HG02943 (cell line): Measurements from ENCODE around the gene GOLGA6L26.
"Not testable (repeated sequence)": the region's sequence is repeated elsewhere in the genome, so short reads cannot be mapped to it uniquely, and the experiment has no call there.

ENCODE experiments used
- ATAC-seq: cut with Tn5 transposase; IDR thresholded peaks from one replicate; pipeline ENCODE4 v1.9.1; 2021; ENCODE audit warnings: mild to moderate bottlenecking, low read depth, moderate library complexity; ENCODE audit not compliant: unreplicated experiment

Gene GOLGA6L26, protein sequence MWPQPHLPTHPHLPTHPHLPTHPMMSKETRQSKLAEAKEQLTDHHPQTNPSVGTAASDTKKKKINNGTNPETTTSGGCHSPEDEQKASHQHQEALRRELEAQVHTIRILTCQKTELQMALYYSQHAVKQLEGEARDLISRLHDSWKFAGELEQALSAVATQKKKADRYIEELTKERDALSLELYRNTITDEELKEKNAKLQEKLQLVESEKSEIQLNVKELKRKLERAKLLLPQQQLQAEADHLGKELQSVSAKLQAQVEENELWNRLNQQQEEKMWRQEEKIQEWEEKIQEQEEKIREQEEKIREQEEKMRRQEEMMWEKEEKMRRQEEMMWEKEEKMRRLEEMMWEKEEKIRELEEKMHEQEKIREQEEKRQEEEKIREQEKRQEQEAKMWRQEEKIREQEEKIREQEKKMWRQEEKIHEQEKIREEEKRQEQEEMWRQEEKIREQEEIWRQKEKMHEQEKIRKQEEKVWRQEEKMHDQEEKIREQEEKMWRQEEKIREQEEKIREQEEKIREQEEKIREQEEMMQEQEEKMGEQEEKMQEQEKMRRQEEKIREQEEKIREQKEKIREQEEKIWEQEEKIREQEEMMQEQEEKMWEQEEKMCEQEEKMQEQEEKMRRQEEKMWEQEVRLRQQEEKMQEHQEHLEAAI

DNA sequence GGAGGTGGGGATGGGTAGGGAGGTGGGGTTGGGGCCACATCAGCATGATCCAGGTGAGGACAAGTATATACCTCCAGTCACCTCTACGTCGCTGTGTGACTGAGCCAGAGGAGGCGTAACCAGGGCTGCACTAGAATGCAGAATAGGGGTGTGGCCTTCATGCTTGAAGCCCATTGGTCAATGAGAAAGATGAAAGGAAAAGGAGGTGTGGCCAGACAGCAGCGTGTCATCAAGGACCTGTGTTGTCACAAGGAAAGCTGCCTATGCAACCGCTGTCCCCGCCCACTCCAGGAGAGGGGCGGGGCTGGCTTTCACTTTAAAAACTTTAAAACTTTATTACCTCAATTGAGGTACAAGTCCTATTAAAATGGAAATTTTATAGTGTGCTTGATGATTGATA lies at the start of gene GOLGA6L26:
TSS of gene GOLGA6L26 (minus strand) at position 101 of the 400 bp plus-strand sequence. CDS start at position 40, 61 bp downstream.
- ATAC-seq, result not testable (repeated sequence)

DNA sequence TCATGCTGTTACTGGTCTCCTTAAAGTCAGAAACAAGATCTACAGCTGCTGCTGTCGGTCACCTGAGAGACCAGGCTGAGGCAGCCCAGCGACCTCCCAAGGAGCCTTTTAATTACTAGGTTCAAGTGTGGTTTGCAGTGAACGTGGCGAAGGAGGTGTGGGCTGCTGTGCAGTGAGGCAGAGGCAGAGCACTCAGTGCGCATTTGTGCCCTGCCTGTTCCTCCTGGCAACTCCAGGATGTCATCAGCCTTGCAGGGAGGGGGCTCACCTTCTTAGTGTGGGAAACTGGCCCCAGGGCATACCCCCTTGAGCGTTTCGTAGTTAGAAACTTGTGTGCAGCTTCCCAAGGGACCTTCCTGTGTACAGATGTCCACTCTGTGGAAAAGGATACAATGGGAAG lies 47.2 kb upstream of the GOLGA6L26 start:
- ATAC-seq, result not testable (repeated sequence)

DNA sequence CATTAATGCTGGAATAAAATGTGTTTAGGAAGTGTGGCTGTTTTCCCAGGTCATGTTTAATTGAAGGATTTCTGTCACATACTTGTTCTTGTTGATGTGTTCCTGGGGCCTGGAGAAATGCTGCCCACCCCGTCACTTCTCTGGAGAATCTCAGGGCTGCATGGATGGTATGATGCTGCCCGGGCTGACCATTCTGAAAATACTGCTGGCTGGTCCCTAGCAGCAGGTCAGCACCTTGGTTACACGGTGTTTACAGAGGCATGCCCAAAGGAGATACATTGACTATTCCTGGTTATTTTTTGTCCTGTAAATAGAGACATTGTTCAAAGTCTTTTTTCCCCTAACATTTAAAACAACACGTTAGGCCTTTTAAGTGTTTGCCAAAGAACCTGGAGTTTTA lies 46.7 kb upstream of the GOLGA6L26 start:
- ATAC-seq, result not testable (repeated sequence)

DNA sequence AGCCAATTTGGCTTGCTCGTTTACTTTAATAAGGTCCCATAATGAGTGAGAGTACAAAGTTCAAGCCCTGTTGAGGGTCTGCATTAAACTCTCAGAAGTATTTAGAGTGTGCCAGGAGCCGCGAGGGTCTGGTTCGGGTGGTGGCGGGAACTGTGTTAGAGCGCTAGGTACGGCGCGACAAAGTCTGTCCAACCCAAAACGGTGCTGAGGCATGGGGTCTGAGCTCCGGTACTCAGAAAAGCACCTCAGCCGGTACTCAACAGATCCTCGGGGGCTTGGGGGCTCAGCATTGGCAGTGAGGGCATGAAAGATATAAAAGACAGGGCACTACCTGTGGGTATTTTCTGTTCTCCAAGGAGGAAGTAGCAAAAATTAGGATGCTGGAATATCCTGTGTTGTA lies 45.0 kb upstream of the GOLGA6L26 start:
- not testable (repeated sequence) for ATAC-seq

DNA sequence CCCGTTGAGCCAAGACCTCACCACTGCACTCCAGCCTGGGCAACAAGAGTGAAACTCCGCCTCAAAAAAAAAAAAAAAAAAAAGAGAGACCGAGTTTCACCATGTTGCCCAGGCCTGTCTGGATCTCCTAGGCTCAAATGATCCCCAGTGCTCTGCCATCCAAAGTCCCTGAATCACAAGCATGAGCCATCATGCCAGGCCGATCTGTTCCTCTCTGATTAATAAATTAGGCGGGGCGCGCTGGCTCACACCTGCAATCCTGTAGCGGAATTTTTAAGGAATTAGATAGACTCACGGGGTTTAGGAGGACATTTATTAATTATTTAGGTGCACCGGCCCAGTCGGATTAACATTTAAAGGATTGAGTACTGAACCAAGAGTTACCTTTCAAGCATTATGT lies 40.2 kb upstream of the GOLGA6L26 start:
- ATAC-seq, result not testable (repeated sequence)

DNA sequence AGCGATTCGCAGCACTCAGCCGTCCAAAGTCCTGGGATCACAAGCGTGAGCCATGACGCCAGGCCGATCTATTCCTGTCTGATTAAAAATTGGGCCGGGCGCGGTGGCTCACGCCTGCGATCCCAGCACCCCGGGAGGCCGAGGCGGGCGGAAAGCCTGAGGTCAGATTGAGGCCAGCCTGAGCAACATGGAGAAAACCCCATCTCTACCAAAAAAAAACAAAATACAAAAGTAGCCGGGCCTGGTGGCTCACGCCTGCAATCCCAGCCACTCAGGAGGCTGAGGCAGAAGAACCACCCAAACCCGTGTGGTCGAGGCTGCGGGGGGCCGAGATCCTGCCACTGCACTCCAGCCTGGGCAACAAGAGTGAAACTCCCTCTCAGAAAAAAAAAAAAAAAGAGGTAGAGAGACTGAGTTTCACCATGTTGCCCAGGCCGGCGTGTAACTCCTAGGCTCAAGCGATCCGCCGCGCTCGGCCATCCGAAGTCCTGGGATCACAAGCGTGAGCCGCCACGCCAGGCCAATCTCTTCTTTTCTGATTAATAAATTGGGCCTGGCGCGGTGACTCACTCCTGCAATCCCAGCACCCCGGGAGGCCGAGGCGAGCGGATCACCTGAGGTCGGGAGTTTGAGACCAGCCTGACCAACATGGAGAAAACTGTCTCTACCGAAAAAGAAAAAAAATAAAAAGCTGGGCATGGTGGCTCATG lies 39.0 kb upstream of the GOLGA6L26 start:
- not testable (repeated sequence) for ATAC-seq

DNA sequence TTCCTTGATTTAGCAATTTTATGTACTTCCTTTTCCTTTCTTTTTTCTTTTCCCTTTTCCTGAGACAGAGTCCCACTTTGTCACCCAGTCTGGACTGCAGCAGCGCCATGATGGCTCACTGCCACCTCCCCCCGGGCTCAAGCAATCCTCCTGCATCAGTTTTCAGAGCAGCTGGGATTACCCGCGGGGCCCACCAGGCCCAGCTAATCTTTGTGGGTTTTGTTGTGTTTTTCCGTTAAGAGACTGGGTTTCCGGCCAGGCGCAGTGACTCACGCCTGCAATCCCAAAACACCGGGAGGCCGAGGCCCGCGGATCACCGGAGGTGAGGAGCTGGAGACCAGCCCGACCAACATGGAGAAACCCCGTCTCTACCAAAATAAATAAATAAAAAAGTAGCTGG lies 38.3 kb upstream of the GOLGA6L26 start:
- no peak for ATAC-seq

DNA sequence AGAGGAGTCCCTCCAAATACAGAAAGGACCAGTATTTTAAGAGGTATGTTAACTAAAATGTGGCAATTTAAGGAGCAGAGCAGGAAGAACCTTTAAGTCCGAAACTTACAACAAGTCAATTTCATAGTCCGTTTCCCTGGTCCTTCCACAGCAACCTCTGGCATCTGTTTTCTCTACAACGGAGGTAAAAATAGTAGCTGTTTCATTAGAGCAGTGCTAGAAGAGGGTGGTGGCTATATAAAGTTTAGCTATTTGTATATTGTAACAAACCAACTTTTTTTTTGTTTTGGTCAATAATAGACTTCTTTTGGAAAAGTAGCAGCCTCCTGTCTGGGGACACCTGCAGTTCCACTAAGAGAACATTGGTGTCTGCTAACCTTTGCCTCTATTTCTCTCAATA lies 37.9 kb upstream of the GOLGA6L26 start:
- not testable (repeated sequence) for ATAC-seq

DNA sequence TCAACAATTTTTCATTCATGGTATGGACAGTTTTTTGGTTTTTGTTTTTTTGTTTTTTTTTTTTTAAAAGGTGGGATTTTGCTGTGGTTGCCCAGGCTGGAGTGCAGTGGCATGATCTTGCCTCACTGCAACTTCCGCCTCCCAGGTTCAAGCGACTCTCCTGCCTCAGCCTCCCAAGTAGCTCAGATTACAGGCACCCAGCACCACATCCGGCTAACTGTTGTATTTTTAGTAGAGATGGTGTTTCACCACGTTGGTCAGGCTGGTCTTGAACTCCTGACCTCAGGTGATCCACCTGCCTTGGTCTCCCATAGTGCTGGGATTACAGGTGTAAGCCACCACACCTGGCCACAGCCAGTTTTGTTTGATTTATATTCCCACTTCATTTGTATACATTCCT lies 37.1 kb upstream of the GOLGA6L26 start:
- not testable (repeated sequence) for ATAC-seq

DNA sequence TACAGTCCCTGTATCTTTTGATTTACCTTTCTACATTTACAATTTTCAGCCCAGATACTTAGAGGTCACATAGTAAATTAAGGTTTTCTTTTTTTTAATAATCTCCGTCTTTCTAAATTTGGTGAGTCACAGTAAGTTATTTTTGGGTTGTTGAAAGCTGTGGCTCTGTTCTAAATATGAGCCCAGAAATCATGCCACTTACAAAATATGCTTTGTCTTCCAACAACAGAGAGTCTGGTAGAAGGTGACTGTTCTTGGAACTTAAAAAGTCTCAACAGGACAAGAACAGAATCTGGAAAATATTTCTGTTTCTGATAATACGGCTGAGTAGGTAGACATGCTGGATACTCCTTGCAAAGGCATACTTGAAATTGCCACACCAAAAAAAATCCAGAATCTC lies 36.6 kb upstream of the GOLGA6L26 start:
- ATAC-seq, result no peak

DNA sequence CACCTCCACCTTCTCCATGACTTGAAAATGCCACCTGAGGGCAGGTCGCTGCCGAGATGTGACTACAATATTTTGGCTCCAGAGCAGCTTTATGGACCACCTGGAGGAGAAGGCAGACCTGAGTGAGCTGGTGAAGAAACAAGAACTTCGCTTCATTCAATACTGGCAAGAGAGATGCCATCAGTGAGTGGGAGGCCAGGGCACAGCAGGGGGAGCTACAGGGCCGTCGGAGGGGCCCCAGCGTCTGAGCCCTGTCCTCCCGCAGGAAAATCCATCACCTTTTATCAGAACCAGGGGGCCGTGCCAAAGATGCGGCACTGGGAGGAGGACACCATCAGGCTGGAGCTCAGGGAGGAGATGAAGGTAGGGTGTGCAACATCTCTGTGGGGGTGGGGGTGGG lies 30.3 kb upstream of the GOLGA6L26 start:
- ATAC-seq, result not testable (repeated sequence)

DNA sequence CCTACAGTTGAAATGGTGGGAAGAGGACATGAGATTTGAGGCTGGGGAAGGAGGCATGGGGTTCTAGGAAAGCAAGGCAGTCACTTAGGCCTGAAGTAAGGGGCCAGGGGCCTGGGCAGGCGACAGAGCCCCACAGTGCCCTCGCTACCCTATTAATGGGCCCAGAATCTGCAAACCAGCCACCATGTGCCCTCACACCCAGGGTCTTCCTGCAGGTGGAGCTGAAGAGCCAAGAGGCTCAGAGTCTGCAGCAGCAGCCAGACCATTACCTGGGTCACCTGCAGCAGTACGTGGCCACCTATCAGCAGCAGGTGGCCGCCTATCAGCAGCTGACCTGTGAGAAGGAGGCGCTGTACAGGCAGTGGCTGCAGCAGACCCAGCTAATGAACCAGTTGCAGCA lies 28.6 kb upstream of the GOLGA6L26 start:
- ATAC-seq, result not testable (repeated sequence)

DNA sequence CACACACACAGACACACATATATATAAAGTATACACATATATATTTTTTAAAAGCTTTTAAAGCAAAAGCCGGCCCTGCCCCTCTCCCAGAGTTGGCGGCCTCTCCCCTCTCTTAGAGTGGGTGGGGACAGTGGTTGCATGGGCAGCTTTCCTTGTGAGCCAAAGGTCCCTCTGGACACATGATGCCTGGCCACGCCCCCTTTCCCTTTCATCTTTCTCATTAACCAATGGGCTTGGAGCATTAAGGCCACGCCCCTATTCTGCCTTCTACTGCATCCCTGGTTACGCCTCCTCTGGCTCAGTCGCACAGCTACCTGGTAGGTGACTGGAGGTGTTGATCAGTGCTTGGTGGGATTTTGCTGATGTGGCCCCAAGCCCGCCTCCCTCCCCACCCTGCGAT lies 20.5 kb upstream of the GOLGA6L26 start, which contains the start of gene GOLGA8S:
TSS of gene GOLGA8S (plus strand) at position 301 of the 400 bp plus-strand sequence. CDS start at position 363, 62 bp downstream.
- ATAC-seq, result not testable (repeated sequence)

DNA sequence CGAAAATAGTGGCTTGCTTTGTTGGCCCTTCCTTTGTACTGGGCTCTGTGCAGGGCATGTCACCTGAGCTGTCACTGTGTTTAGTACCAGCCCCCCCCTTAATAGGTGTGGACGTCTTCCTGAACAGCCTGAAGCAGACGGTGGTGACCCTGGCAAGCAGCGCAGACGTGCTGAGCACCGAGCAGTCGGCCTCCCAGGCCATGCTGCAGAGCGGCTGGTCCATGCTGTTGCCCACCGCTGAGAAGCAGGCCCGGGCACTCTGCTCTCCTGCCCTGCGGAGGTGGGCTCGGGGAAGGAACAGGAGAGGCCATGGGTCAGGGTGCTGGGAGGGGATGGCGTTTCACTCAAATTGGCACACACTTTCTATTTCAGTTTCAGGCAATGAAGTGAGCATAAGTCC lies 22.8 kb downstream of the GOLGA6L26 start:
- not testable (repeated sequence) for ATAC-seq

DNA sequence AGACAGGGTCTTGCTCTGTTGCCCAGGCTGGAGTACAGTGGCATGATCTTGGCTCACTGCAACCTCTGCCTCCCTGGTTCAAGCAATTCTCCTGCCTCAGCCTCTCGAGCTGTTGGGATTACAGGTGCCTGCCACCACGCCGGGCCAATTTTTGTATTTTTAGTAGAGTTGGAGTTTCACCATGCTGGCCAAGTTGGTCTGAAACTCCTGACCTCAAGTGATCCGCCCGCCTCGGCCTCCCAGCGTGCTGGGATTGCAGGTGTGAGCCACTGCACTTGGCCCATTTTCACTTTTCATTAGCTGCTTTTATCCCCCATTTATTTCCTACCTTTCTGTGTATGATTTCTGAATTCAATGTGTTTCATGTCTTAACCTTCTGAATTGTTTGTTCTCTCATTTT lies 28.1 kb downstream of the GOLGA6L26 start:
- ATAC-seq, result not testable (repeated sequence)

DNA sequence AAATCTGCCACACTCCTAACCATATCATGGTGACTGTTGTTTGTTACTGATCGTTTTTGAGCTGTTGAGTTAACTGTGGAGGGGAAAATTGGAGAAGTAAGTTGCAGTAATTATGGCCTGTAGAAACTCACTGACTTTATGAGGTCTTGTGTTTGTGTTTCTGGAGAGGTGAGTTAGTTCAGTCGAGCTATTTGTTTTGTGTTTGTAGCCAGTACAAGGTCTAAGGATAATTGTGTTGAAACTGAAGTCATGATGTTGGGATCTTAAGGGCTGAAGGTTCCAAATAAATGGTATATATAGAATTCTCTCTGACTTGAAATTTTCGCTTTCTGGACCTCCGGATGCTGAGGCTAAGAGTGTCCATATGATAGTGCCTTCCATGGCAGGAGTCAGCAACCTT lies 29.2 kb downstream of the GOLGA6L26 start:
- not testable (repeated sequence) for ATAC-seq

DNA sequence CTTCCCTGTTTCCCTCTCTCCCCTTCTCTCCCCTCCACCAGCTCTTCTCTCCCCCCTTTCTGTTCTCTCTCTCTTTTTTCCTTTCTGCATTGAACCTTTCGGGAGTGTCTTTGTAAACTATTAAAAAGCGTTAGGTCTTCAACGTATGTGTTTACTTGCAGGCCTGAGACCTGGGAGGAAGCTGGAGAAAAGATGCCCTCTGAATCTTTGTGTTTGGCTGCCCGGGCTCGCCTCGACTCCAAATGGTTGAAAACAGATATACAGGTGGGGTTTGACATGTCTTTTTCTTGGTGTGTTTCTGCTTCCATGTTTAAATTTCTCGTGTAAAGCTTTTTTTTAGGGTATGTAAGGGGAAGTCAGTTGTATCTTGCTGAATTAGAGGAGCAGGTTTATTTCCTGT lies 29.7 kb downstream of the GOLGA6L26 start:
- not testable (repeated sequence) for ATAC-seq

DNA sequence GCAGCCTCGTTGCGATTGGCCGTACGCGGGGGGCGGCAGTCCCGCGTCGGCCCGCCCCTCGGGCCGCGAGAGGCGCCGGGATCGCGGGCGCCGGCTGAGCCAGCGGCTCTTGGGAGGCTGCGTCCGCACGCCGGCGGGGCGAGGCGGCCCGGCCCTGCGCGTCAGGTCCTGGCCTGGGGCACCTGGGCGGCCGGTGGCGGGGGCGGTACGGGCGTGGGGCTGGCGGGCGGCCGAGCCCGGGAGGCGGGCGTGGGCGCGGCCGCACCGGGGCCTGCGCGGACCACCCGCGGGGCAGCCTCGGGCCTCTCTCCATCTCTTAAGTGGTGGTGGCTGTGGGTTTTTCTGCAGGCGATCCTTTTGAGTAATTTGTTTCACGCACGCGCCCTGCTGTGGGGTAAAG lies 30.3 kb downstream of the GOLGA6L26 start:
- not testable (repeated sequence) for ATAC-seq

DNA sequence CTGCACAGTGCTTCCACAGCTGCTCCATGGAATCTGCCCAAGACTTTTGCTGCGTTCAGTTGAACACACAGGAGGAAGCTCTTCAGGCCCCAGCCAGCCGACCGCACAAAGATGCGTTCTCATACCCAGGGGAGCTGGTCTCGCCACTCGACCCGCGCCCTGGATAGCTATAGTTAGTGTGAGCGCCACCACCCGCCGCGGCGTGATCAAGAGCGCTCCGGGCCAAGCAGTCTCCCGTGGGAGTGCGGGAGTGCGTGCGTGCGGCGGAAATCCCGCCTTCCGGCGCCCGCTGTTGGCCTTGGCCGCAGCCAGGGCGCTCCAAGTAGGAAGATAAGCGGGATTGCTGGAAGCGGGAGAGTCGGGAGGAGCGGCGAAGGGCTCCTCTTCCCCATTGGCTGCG lies 30.8 kb downstream of the GOLGA6L26 start:
- not testable (repeated sequence) for ATAC-seq
